Stimulated activated naive B cell treated with anti-CD40 and anti-IgM and Interleukin-4, amounts not matched to agents 10 μg/mL and 1 μg/mL and 100 μg/mL, for 72 hours (primary cell): ENCODE data around the gene XYLB.
A peak's percentile ranks its signal among the peaks of the same experiment; 100 is the strongest.

Experiments
- ATAC-seq, 2 donors: fragments of 150-1000 bp; cut with Tn5 transposase; replicated peaks; 2 replicates each; pipeline ENCODE4 v1.10.0; 2021; ENCODE audit warnings: moderate library complexity in 1 of 2
- DNase-seq: peaks from one replicate; pipeline ENCODE4 v3.0.0; 2021
- H3K27ac Mint-ChIP-seq: one replicate; pipeline ENCODE4 v1.8.0; 2022; ENCODE audit warnings: mild to moderate bottlenecking, mixed read lengths
- H3K27me3 Mint-ChIP-seq, 2 donors: one replicate each; pipeline ENCODE4 v1.8.0; 2022; ENCODE audit warnings: mixed read lengths in 2 of 2
- H3K36me3 Mint-ChIP-seq, 2 donors: one replicate each; pipeline ENCODE4 v1.8.0; 2022; ENCODE audit warnings: mixed read lengths in 2 of 2, mild to moderate bottlenecking in 1 of 2
- H3K4me1 Mint-ChIP-seq, 2 donors: one replicate each; pipeline ENCODE4 v1.8.0; 2022; ENCODE audit warnings: mixed read lengths in 2 of 2, mild to moderate bottlenecking in 1 of 2
- H3K4me3 Mint-ChIP-seq, 2 donors: one replicate each; pipeline ENCODE4 v1.8.0; 2022; ENCODE audit warnings: mild to moderate bottlenecking in 2 of 2, mixed read lengths in 2 of 2, moderate library complexity in 1 of 2
- H3K9me3 Mint-ChIP-seq, 2 donors: one replicate each; pipeline ENCODE4 v1.8.0; 2022; ENCODE audit warnings: mixed read lengths in 2 of 2, mild to moderate bottlenecking in 1 of 2

XYLB gene

GRCh38 chr3:38455639-38456430 is 109.2 kb downstream of the XYLB start:
- Mint-ChIP-seq H3K27ac (peak overlapping the region; percentile 47), H3K36me3 (no peaks in the 10 kb centered on the region), H3K4me3 (peak overlapping the region; percentile 85 to 87), H3K9me3 (no peaks in the 10 kb centered on the region), H3K4me1 (peaks cover 9 to 14% of the 10 kb centered on the region in 2 donors), H3K27me3 (peaks cover 24 to 27% of the 10 kb centered on the region in 2 donors)
- ATAC-seq (peak; percentile 65 to 66), DNase-seq (no peak)

- H3K27me3 Mint-ChIP-seq, result peaks cover 19 to 21% of the 10 kb centered on the region in 2 donors
- H3K4me3 Mint-ChIP-seq, result no peak overlapping the region
- H3K27ac Mint-ChIP-seq, result no peak overlapping the region
- no peaks in the 10 kb centered on the region for H3K36me3 Mint-ChIP-seq
- ATAC-seq (no peak), DNase-seq (no peak)
- H3K4me1 Mint-ChIP-seq, result peaks cover 9 to 14% of the 10 kb centered on the region in 2 donors
- no peaks in the 10 kb centered on the region for H3K9me3 Mint-ChIP-seq
Measured at GRCh38 chr3:38457111-38458003, 110.8 kb downstream of the XYLB start.

DNA sequence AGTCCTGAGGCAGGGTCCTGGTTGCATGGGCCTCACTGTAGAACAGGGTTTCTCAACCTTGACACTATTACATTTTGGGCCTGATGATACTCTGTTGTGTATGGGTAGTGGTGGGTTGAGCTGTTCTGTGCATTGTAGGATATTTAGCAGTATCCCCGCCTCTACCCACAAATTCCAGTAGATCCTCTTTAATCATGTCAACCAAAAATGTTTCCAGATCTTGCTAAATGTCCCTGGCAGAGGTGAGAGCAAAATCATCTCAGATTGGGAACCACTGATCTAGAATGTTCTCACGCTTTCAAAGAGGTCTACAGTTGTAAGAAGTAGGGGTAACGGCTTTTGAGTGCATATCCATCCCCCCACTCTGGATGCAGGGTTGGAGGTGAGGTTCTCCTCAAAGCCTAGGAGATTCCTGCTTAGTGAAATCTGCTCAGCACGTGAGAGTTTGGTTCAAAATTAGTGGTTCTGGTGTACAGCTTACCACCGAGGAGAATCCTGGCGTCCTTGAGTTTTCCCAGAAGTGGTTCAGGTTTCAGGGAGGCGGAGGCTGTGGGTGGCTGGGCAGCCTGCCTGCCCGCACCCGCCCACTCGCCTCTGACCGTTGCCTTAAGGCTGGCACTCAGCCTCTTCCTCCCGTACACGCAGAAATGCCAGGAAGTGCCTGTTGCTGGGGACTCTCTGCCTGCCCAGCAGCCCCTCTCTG is 112.4 kb downstream of the XYLB start:
- Mint-ChIP-seq H3K4me3 (no peak overlapping the region), H3K36me3 (no peaks in the 10 kb centered on the region), H3K4me1 (peaks cover 3 to 14% of the 10 kb centered on the region in 2 donors), H3K27me3 (peaks cover 8 to 10% of the 10 kb centered on the region in 2 donors), H3K9me3 (no peaks in the 10 kb centered on the region), H3K27ac (no peak overlapping the region)
- DNase-seq, result no peak
- ATAC-seq, result no peak

- Mint-ChIP-seq H3K36me3 (no peaks in the 10 kb centered on the region), H3K27me3 (peaks cover 5 to 6% of the 10 kb centered on the region in 2 donors), H3K27ac (no peak overlapping the region), H3K4me1 (peaks cover under 1 to 10% of the 10 kb centered on the region in 2 donors), H3K9me3 (no peaks in the 10 kb centered on the region), H3K4me3 (no peak overlapping the region)
- ATAC-seq, result no peak
- DNase-seq, result no peak
Measured at GRCh38 chr3:38459499-38460048, 113.0 kb downstream of the XYLB start.

- Mint-ChIP-seq H3K36me3 (no peaks in the 10 kb centered on the region), H3K4me3 (no peak overlapping the region), H3K27ac (no peak overlapping the region), H3K9me3 (peaks cover 0 to 2% of the 10 kb centered on the region in 2 donors), H3K4me1 (peaks cover 0 to 7% of the 10 kb centered on the region in 2 donors), H3K27me3 (peaks cover 0 to 4% of the 10 kb centered on the region in 2 donors)
- DNase-seq (no peak), ATAC-seq (no peak)
Measured at GRCh38 chr3:38460377-38461270, 114.0 kb downstream of the XYLB start.
